Measurements from ENCODE around the gene PROSER2. TPM values are rescaled to one million over a fixed set of nuclear protein-coding genes. Genes with fewer than 3 reads are reported as not detected.

The PROSER2 gene
- polyA plus RNA-seq, 3 donors = 1.2 to 2.2 (median 2.0) TPM

GRCh38 chr10:11823989-11824346, 812 bp downstream of the PROSER2 start:
- no peak for TF ChIP-seq CTCF (IDR thresholded peaks at IDR 0.05)
- Histone ChIP-seq H3K27ac (ENCODE audit: low read depth in 1 of 2, low read length in 2 of 2) (no peak overlapping the region), H3K9ac (ENCODE audit: insufficient read depth, low read length, poor library complexity, severe bottlenecking) (peak overlapping the region; percentile 79), H3K36me3 (replicated peaks in 1 of 2; ENCODE audit: control insufficient read depth in 1 of 2, insufficient read depth in 2 of 2, low read length in 2 of 2) (no peaks in the 10 kb centered on the region), H3K27me3 (ENCODE audit: control insufficient read depth in 2 of 2, insufficient read depth in 2 of 2, low read length in 2 of 2) (peaks cover 4 to 8% of the 10 kb centered on the region in 2 donors), H3K9me3 (replicated peaks in 1 of 2; ENCODE audit: control insufficient read depth in 1 of 2, insufficient read depth in 1 of 2, low read length in 2 of 2) (no peaks in the 10 kb centered on the region), H3K4me2 (replicated peaks; ENCODE audit: extremely low read depth, low read length, poor library complexity, severe bottlenecking) (peak overlapping the region; percentile 97), H2AFZ (ENCODE audit: insufficient read depth, low read depth, low read length, poor library complexity, severe bottlenecking) (peak overlapping the region; percentile 82), H4K20me1 (ENCODE audit: insufficient read depth, low read length) (no peaks in the 10 kb centered on the region), H3K4me3 (replicated peaks in 1 of 3; ENCODE audit: low read depth in 2 of 3, low read length in 3 of 3) (peak overlapping the region; percentile 75 to 95 (median 80)), H3K4me1 (ENCODE audit: control insufficient read depth in 1 of 2, insufficient read depth in 2 of 2, low read length in 2 of 2) (peaks cover 7 to 20% of the 10 kb centered on the region in 2 donors), H3K79me2 (ENCODE audit: insufficient read depth, low read length) (peaks cover 59% of the 10 kb centered on the region)
- peaks cover 0 to 2% (median 0%) of the 10 kb centered on the region in 7 donors for H3K9me3 Mint-ChIP-seq
- peaks cover 0 to 2% of the 10 kb centered on the region in 2 donors for H3K36me3 Mint-ChIP-seq
- peak overlapping the region in 2 of 7 donors; percentile 25 to 50 for H3K27ac Mint-ChIP-seq
- DNase-seq = no peak
- intact Hi-C loops (cut with micrococcal nuclease) = no loop called here
- peaks cover 7 to 10% (median 8%) of the 10 kb centered on the region in 3 donors for H3K27me3 Mint-ChIP-seq (ENCODE audit: low read depth in 3 of 3)
- H3K4me1 Mint-ChIP-seq = peaks cover 20% of the 10 kb centered on the region
- WGBS (ENCODE audit: insufficient coverage) = no CpG with 5 or more reads among the region's 6 CpGs
- peak overlapping the region; percentile 84 to 93 for H3K4me3 Mint-ChIP-seq

GRCh38 chr10:11824376-11824775, 1.2 kb downstream of the PROSER2 start:
- H3K79me2 ChIP-seq (ENCODE audit: insufficient read depth, low read length) = peaks cover 63% of the 10 kb centered on the region
- H3K4me3 ChIP-seq (replicated peaks in 1 of 3; ENCODE audit: low read depth in 2 of 3, low read length in 3 of 3) = peak overlapping the region in 2 of 3 experiments; percentile 80 to 95
- no peaks in the 10 kb centered on the region for H3K9me3 ChIP-seq (replicated peaks in 1 of 2; ENCODE audit: control insufficient read depth in 1 of 2, insufficient read depth in 1 of 2, low read length in 2 of 2)
- peaks cover 4 to 8% of the 10 kb centered on the region in 2 donors for H3K27me3 ChIP-seq (ENCODE audit: control insufficient read depth in 2 of 2, insufficient read depth in 2 of 2, low read length in 2 of 2)
- intact Hi-C loops (cut with micrococcal nuclease) = no loop called here
- no peaks in the 10 kb centered on the region for H4K20me1 ChIP-seq (ENCODE audit: insufficient read depth, low read length)
- DNase-seq = no peak
- no peak overlapping the region for H3K27ac Mint-ChIP-seq
- no peak overlapping the region for H3K9ac ChIP-seq (ENCODE audit: insufficient read depth, low read length, poor library complexity, severe bottlenecking)
- H3K4me3 Mint-ChIP-seq = peak overlapping the region; percentile 84 to 93
- H3K36me3 ChIP-seq (replicated peaks in 1 of 2; ENCODE audit: control insufficient read depth in 1 of 2, insufficient read depth in 2 of 2, low read length in 2 of 2) = no peaks in the 10 kb centered on the region
- H3K27ac ChIP-seq (ENCODE audit: low read depth in 1 of 2, low read length in 2 of 2) = no peak overlapping the region
- H3K4me1 ChIP-seq (ENCODE audit: control insufficient read depth in 1 of 2, insufficient read depth in 2 of 2, low read length in 2 of 2) = peaks cover 7 to 20% of the 10 kb centered on the region in 2 donors
- H2AFZ ChIP-seq (ENCODE audit: insufficient read depth, low read depth, low read length, poor library complexity, severe bottlenecking) = peak overlapping the region; percentile 82
- no peak for TF ChIP-seq CTCF (IDR thresholded peaks at IDR 0.05)
- H3K9me3 Mint-ChIP-seq = peaks cover 0 to 2% (median 0%) of the 10 kb centered on the region in 7 donors
- peaks cover 0 to 2% of the 10 kb centered on the region in 2 donors for H3K36me3 Mint-ChIP-seq
- peaks cover 20% of the 10 kb centered on the region for H3K4me1 Mint-ChIP-seq
- H3K27me3 Mint-ChIP-seq (ENCODE audit: low read depth in 3 of 3) = peaks cover 7 to 10% (median 8%) of the 10 kb centered on the region in 3 donors
- 0% methylated on average over 1 of the region's 6 CpGs for WGBS (ENCODE audit: insufficient coverage)
- H3K4me2 ChIP-seq (replicated peaks; ENCODE audit: extremely low read depth, low read length, poor library complexity, severe bottlenecking) = peak overlapping the region; percentile 97

Measured in CD14-positive monocyte (primary cell).